NCI-H69 (cell line): Measurements from ENCODE around the gene AHRR.
A peak's percentile ranks its signal among the peaks of the same experiment; 100 is the strongest.
"Not testable (repeated sequence)": the region's sequence is repeated elsewhere in the genome, so short reads cannot be mapped to it uniquely, and the experiment has no call there.

Source experiments
- DNase-seq: peaks from one replicate; lab custom pipeline; 2025; lab: John Stamatoyannopoulos, UW

AHRR gene

DNA sequence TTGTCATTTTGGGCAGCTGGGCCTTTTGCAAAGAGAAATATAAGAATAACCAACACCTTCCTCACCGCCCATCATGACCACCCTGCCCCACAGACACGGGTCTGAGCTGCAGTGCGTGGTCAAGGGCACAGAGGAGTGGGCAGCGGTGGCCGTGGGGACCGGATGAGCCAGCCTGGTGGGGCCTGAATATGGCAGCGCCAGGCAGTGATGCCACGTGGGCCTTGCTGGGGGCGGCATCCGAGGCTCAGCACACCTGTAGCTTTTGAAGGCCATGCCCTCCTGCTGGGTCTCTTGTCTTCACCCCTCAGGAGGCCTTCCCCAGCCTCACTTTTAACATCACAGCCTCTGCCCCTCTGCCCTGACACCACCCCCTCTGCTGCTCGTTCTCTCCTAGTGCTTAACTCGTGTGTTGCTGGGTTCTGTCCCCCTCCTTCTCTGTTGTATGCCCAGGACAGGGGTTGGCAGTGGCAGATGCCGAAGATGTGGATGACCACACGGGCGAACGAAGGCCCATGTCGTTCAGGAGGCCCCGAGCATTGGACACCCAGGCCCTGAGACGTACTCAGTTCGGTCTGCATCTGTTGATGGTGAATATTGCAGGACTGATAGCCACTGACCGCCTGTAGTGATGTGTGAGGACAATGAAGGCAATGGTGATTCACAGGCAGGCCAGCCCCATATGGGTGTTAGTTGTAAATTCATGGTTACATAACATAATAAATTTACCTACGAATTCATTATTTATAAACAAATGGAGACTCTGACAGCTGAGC is 46.0 kb downstream of the AHRR start:
- DNase-seq = no peak

DNA sequence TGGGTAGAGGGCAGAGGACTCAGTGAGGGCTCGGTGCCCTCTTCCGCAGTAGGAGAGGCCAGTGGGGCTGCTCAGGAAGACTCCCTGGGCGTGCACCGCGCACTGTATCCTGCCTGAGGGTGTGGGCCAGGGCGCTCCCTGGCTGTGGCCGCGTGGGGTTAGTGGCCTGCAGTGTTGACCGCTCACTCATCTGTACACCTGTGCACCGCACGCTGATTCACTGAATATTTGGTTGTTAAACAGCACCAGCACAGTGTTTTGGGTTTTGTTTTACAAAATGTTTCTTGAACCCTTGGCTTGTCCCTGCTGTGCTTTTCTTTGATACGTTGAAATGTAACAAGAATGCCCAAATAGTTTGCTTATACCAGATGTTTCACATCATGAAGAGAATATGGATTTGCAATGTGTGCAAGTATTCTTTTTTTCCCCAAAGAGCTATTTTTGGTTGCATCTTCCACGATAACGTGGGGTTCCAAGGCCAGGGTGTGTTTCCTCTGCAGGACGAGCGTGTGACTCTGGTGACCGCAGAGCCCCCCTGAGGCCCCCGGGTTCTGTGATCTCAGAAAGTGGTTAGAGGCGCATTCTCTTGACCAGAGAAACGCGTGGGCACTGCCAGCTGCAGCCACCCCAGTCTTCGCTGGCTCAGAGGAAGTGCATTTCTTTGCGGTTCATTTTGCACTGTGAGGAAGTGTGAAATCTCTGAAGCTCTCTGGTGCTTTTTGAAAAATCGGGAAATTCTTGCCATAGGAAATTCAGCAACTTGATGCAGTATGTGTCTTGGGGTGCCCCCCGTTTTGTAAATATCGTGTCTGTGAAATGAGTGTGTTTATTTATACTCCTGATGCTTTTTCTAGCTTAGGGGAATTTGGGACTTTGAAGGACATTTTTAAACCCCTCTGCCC is 46.9 kb downstream of the AHRR start:
- DNase-seq = no peak

DNA sequence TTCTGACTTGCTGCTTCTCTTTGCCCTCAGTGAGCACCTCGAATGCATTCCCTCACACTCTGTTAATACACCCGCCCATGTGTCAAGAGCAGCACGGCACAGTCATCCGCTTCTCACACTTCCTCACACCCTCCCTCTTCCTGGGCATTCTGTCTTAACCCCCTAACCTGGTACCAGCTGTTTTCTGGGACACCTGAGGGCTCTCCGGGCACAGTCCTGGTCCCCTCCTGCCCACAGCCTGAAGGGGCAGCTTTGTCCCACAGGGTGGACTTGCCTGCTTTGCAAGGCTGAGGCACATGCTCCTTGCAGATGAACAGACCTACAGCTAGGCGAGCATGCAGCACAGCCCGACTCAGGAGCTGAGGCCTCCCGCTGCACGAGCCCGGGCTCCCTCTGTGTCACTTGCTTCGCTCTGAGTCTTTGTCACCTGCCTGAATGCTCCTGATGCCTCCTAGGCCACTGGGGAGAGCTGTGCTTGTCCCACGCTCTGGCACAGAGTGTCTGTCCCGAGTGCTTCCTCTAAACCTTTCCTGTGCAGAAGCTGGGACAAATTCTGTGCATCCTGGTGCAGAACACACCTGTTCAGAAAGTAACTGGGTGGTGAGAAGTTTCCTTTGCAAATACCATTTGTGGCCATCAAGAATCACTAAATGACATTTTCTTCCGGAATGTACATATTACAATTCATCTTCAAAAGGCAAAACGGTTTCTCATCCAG is 47.8 kb downstream of the AHRR start:
- no peak for DNase-seq

DNA sequence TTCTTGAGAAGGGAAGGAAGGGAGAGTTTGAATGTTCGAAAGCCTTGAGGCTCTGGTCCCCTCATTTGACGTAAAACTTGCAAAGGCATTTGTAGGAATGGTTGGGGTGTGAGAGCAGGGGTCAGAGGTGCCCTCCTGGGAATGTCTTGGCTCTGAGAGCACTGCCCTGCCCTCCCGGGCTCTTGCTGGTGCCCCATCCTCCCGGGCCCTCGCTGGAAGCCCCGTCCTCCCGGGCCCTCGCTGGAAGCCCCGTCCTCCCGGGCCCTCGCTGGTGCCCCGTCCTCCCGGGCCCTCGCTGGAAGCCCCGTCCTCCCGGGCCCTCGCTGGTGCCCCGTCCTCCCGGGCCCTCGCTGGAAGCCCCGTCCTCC is 48.3 kb downstream of the AHRR start:
- DNase-seq = not testable (repeated sequence)

DNA sequence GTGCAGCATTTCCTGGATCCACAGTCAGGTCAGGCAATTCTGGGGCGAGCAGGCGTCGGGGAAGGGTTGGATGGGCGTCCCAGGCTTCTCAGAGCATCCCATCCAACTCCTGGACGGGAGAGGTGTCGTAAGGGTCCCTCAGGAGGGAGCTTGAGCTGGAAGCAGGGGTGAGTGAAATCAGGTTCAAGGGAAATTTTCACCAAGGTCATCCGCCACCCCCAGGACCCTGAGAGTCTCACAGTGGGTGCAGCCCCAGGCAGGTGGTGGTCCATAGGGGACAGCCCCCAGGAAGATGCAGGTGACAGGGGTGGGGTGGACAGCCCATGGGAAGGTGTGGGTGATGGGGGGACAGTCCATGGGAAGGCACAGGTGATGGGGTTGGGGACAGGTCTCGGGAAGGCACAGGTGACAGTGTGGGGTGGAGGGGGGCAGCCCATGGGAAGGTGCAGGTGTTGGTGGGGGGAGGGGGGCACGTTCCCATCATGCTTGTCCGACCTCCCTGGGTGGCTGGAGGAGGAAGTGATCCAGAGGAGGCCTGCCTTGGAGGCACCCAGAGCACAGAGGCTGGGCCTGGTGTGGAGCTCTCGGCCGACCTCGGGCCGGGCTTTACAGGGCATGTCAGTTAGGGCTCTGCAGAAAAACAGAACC is 48.9 kb downstream of the AHRR start:
- no peak for DNase-seq

DNA sequence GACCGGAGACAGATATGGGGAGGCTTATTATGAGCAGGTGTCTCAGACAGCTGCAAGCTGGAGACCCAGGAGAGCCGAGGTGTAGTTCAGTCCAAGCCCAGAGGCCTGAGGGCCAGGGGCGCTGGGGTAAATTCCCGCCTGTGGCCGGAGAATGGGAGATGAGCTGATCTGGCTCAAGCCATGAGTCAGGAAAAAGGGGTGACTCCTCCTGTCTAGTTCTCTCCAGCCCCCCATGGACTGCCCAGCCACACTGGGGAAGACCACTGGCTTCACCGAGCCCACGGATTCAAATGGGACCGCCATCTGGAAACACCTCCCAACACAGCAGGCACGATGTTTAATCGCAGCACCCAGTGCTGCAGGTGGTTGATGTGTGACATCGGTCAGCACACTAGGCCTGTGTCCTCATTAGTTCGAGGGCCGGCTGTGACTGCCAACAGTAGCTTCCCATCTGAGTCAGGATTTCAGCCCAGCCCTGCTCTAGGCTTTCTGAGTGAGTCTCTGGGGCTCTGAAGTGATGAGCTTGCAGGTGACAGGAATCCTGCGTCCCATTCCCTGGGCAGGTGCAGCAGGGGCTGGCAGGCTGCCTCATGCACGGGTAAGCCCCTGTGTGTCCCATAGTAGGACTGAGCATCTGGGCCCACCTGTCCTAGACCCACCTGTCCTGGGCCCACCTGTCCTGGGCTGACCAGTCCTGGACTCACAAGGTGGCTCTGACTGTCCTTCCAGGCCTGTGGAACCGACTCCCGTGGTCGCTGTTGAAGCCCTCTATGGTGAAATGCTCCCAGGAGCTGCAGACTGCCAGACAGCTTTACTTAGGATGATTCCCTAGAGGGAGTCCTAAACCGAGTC is 49.7 kb downstream of the AHRR start:
- no peak for DNase-seq

DNA sequence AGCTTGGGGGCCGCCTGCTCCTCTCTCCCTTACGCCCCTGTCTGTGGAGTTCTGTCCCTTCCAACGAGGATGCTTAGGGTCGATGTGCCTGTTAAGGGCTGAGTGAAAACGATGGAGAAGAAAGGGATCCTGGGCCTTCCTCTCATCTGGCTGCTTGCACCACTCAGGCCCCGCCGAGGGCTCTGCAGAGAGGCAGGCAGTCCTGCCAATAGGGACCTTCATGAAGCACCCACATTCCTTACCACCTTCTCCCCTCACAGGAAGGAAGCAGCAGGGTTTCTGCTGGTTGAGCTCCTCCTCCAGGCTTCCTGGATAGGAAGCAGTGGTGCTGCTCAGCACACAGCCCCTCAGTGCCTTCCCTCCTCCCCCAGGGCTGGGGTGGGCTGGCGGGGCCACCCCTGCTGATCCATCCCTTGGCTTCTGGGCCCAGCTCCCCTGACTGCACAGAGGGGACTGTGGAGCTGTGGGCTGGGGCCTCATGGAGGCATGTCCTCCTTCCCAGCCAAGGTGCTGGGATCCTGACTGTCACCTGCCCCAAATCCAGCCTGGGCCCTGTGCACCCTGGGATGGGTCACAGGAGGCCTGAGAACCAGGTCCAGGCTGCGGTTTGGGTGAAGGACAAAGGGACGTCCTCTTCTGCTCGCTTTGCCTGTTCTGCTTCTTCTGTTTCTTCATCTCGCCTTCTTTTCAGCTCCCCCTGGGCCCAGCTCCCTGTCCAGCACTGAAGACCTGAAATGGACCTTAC is 50.5 kb downstream of the AHRR start:
- DNase-seq = no peak

DNA sequence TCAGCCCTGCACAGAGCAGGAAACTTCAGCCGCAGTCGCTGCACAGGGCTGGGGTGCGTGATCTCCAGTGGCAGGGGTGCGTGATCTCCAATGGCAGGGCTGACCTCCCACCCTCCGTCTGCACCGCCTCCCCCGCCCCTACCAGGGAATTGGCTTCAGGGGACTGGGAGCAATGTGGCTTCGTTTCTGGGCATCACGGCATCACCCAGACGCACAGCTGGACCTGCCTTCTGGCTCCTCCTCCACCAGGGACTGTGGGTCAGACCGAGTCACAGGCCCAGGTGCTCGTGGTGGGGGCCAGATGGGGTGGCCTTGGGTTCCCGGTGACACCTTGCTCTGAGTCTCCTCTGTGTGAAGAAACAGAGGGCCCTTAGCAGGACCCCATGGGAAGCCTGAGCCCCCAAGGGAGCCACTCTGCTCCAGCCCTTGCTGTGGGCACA is 51.1 kb downstream of the AHRR start:
- no peak for DNase-seq

DNA sequence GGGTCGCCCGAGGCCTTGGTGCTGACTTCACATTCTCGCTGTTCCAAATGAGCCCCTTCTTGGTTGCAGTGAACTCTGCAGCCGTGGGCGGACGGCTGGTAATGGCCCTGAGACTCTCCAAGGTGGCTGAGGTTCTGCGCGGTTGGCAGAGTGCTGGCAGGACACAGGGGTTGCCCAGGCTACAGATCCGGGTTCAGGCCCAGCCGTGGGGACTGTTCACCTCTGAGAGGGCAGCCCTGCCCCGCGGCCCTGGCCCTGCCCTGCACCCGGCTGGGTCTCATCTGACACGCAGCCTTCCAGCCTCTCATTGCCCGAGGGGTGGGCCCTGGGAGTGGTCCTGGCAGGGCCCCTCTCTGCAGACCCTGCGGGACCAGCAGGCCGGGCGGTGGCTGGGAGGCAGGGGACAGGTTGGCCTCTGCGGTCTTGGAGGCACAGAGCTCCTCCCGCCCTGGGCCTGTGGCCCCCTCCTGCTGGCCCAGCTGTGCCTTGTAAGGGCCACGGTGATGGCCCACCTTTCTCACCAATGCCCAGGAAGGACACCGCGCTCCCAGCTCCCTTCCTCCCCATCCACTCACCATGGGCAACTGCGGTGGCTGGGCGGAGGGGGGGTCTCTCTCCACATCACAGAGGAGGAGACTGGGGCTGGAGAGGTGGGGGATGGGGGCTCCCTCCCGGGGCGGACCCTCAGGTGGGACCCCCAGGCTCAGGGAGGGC is 51.6 kb downstream of the AHRR start:
- DNase-seq = peak; percentile 57

DNA sequence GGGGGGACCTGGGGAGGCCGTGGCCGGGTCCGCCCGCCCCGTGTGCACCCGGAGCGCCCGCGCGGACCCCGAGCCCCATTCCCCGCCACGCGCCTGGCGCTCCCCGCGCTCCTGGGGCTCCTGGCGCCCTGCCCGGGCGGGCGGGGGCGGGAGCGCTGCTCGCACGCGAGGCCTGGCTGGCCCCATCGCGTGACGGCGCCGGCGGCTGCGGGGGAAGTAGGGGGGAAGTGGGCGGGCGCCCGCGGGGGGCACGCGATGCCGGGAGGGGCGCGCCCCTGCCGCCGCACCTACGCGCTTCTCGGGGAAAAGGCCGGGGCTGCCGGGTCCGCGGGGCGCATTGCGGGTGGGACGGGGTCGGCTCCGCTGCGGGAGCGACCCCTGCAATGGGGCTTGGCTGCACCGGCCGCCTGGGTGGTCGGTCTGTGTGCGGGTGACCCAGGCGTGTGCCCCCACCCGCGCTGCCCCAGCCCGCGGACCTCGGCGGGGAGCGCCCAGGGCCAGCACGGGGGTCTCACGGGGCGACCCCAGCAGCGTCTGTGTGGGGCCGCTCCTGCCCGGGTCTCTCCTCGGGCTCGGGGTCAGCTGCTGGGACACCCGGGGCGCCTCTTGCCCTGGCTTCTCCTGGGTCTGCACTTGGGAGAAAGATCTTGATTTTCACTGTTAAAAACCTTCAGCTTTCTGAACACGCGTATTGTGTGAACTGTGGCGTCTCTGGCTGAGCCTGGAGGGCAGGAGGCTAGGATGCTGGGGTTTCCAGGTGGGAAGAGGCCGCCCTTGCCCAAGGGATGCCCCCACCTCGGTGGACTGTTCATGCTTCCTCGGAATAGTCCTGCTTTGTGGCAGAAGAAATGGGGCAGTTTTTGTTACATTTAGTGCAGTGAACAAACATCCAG is 52.4 kb downstream of the AHRR start:
- peak; percentile 89 for DNase-seq

DNA sequence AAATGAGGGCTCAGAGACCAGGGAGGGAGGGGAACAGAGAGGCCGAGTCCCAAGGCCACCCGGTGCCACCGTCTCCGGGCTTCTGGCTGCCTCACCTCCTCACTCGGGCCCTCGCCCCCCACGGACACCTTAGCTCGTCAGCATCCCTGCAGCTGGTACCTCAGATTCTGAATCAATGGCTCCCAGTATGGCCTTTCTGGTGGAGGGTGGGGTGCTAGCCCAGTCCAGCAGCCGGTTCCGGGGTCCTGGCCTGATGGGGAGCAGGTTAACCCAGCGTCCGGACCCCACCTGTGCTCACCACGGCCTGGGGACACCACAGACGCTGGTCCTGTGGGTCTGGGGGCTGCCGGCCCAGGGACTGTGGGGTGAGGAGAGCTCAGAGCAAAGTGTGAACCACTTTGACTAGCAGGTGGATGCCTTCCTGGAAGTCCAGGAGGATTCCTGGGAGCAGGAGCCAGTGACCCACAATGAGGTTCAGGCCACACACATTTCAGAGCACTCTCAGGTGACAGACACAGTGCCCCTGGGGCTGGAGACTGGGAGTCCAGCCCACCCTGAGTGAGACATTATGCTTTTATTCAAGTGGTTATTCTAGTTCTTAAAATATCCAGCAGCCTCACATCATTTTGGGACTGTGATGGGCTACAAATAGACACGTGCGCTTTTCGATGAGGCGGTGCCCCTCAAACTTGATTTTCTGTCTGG is 53.3 kb downstream of the AHRR start:
- DNase-seq = no peak

DNA sequence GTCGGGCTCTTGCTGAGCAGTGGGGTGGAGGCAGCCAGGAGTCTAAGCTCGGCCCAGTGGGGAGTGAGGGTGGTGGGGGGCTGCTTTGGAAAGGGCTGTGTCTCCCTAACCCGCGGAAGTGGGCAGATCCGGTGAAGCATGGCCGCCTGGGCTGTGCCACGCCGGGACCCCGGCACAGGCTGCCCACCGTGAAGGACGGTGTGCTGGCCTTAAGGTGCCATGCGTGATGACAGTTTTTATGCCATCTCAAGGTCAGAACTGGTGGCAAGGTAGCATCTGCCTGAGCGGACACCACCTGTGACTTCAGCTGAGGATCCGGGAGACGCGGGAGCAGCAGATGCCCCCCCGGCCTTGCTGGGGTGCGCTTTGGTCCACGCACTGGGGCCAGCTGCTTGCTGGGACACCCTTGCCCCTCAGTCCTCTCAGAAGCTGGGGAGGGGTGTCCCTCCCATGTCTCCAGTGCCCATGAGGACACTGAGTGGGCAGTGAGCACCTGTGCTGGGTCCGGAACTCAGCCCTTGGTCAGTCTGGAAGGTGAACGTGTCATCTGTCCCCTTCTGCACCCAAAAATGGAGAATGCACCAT is 53.9 kb downstream of the AHRR start:
- DNase-seq = no peak

DNA sequence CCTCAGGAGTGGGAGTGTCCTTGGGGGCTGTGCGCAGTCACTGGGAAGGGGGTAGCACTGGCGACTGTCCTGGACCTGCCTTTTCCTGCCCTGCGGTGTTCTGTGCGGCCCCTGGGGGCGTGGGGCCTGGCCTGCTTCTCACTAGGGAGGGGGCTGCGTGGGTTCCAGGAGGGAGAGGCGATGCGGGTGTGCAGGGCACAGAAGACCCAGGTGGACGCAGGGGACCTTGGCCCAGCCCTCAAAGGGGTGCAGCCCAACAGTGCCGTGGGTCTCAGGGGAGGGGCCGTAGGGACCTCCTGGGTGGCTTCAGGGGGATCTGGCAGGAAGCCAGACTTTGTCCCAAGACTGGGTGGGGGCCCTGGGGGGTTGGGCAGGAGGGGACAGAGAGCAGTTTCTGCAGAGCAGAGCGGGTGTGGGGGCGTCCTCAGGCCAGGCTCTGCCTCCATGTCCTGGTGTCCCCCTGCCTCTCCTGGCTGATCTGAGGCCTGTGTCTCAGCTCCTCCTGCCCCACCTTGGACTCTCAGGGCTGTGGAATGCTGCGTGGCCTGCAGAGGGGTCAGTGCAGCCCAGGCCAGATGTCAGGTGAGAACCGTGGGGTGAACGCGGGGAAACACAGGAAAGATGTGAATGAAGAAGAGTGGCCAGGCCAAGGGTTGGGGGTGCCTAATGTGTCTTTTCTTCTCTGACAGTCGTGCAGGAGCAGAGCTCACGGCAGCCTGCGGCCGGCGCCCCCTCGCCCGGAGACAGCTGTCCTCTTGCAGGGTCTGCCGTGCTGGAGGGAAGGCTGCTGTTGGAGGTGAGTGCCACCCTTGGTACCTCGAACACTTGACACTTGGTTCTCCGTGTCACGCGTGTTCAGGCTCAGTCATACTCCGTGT is 54.6 kb downstream of the AHRR start:
- DNase-seq = no peak

DNA sequence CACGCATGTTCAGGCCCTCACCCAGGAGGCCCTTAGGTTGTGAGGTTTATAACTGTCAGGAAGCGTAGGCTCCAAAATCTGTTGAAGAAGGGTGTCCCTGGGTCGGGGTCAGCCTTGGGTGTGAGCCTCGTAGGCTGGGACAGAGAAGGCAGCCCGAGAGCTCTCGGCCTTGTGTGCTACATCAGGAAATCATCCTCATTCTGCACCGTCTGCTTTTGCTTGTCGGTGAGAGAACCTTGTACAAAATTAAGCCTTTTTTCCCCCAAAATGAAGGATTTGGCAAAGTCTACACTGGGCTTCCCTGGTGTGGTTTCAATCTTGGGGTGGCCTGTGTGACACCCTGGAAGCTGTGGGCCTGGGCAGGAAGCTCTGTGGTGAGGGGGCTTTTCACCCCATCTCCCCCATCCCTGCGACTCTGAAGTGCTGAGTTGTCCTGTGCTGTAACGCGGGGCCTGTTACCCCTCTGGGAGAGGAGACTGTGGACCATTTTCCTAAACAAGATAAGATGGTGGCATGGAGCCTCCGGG is 55.3 kb downstream of the AHRR start:
- DNase-seq = no peak

DNA sequence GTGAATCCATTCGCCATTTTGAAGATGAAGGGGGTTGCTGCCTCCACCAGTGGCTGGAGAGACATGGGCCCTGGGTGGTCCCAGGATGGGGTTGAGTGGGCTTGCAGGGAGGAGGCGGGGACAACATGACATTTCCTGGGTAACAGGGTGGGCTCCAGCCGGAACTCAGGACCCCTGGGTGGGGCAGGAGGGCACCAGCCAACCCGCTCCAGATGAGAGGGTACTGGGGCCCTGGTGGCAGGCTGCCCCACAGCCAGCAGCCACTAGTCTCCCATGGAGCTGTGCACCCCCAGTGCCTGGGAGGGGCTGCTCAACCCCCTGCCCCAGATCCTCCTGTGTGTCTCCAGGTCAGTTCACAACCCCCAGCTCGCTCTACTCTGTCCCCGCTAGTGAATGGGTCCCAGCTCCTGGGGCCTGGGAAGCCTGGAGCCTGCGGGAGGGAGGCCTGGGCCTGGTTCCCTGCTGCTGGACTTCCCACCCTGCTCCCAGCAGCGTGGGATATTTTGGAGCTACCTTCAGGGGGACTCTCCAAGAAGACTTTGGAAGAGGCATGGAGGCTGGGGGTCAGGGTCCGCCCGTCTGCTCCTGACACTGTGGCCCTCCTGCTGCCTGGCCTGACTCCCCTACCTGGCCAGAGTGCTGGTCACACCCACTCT is 55.9 kb downstream of the AHRR start:
- DNase-seq = no peak
